Right ventricle myocardium inferior (tissue), 1 donor: ENCODE data around the gene GRK7. TPM values are rescaled to one million over a fixed set of nuclear protein-coding genes. Genes with fewer than 3 reads are reported as not detected.
"Not testable (repeated sequence)": the region's sequence is repeated elsewhere in the genome, so short reads cannot be mapped to it uniquely, and the experiment has no call there.

Source experiments
- ATAC-seq: fragments of 200-7000 bp; cut with Tn5 transposase; one replicate; pipeline ENCODE4 v1.9.1; 2020; ENCODE audit warnings: mild to moderate bottlenecking, moderate library complexity
- DNase-seq: peaks from one replicate; pipeline ENCODE4 v3.0.0; 2021; ENCODE audit errors: missing footprints
- intact Hi-C: fragments of 100-400 bp; cut with DNase I; formaldehyde crosslinking; loops from one replicate; pipeline ENCODE4 v1.11.0; 2022
- total RNA-seq: library from RNA; stranded (reverse); fragmentation: NEBNext Ultra II Directional; extraction: Animal tissue kit (Norgen Biotek cat#: 25700); gene quantifications from one replicate; pipeline ENCODE4 v1.2.1, GENCODE V29; 2021
- donor health status: DM: no; HTN: yes; CAD: no; lungs with severe emphysema.

The GRK7 gene
- total RNA-seq, 1 donor from 2014 or later, result not detected

DNA sequence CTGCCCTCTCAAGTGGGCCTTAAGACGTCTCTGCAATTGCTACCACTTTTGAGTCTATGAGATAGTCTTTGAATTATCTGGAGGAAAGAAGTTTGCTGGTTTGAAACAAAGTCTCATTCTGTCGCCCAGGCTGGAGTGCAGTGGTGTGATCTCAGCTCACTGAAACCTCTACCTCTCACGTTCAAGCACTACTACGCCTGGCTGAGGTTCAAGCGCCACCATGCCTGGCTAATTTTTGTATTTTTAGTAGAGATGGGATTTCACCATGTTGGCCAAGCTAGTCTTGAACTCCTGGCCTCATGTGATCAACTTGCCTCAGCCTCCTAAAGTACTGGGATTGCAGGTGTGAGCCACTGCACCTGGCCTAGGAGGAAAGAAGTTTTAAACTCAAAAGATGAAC lies 25.5 kb downstream of the GRK7 start:
- ATAC-seq, DNase-seq, intact Hi-C loops: not testable (repeated sequence)

DNA sequence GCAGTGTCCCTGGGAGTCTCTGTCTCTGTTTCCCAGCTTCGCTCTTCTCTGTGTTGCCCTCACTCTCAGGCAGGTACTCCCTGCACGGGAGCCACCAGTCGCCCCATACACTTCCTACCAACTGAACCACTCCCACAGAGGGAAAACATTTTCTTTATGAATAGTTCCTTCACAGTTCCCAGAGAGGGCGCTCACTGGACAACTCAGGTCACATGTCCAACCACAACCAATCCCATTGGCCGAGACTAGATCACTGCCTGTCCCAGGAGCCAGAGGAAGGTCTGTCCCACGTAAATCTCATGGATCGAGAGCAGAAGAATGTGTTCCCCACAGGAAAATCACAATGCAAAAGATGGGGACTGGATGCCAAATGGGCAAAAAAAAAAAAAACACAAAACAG lies 26.1 kb downstream of the GRK7 start:
- intact Hi-C loops, result no loop called here
- ATAC-seq, result no peak
- DNase-seq, result no peak

DNA sequence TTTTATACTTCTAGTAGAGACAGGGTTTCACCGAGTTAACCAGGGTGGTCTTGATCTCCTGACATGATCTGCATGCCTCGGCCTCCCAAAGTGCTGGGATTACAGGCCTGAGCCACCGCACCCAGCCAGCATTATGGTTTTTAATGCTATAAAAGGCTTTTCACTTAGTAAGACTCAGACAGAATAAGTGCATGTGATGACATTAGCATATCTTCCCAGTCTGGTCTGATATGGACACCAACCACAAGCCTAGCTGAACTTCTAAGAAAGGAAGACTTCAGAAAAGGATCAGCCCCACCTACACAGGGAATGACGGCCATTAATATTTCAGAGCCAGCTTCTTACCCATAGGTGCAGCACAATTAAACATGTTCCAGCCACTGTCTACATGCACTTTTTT lies 27.0 kb downstream of the GRK7 start:
- no peak for ATAC-seq
- intact Hi-C loops, result no loop called here

DNA sequence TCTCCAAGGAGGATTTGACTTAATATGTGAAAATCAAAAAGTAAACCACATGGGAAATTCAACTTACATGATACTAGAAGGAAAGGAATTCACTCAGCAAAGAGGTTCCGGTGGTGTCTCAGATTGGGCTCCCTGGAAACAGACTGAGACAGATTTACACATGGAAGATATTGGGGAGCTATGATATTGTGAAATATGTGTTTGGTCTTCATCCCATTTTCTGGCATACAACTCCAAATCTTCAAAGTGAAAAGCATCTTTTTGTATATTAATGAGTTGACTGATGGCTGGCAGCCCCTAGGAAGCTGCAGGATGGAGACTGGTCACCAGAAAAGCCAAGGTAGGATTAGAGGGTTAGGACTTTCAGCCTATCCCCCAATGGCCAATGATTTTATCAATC lies 29.3 kb downstream of the GRK7 start:
- intact Hi-C loops, result no loop called here
- ATAC-seq, result no peak
- DNase-seq, result no peak

More for the DNA sequence above, 27.0 kb downstream of the GRK7 start:
- DNase-seq, result no peak

- intact Hi-C loops, result no loop called here
- ATAC-seq (no peak), DNase-seq (no peak)
Measured at GRCh38 chr3:141793476-141794260, 30.5 kb downstream of the GRK7 start.

DNA sequence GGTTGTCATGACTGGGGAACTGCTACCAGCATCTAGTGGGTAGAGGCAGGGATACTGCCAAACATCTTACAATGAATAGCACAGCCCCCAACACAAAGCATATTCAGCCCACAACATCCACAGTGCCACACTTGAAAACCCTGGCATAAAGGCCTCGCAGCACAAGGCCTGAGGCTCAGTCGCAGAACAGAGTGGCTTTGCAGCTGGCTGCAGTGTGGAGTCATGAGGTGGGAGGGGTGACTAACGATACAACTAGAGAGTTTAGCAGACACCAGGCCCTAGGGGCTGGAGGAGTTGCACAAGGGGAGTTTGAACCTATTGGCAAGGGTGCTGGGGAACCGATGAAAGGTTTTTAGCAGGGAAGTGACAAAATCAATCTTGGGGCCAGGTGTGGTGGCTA lies 32.1 kb downstream of the GRK7 start:
- DNase-seq (no peak), ATAC-seq (no peak)
- intact Hi-C loops, result loop anchor here (5.0 kb wide), 1 partner anchor 58 kb away; the partner anchor contains the start of gene RNF7

- DNase-seq (no peak), ATAC-seq (no peak)
- intact Hi-C loops, result loop anchor here (5.0 kb wide), 1 partner anchor 58 kb away; the partner anchor contains the start of gene RNF7
Measured at GRCh38 chr3:141795741-141796080, 32.5 kb downstream of the GRK7 start.

DNA sequence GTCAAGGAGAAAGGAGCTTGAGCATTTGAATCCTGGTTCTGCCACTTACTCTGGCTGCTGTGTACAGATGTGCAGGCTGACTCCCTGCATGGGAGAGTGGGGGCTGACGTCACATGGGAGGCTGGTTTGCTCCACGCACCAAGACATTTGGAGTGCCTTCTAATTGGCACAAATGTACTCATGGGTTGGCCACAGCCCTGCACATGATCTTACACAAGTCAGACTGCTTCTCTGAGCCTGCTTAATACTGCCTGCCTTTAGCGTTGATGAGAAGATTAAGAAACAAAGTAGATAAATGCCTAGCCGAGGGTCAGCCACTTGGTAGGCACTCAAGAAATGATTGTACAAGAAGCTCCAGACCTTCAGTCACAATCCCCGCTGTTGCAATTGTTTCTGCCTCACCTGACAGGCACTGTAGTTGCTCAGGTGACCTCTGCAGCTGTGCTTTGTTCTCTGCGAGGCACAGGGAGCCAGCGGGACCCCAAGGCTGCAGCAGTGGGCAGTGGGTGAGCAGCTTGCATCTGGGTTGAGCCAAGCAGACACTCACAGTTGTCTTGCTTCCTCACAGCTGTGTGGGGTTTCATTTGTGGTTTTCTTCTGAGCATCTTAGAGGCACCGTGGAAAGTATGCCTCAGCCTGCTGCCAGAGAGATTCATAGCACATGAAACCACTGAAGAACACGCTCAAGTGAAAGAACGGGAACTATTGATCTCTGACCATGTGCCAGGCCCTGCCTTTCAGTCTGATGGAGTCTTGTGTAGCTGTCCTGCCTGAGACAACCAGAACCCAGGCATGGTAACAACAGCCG lies 33.1 kb downstream of the GRK7 start:
- peak; percentile 80 for ATAC-seq
- intact Hi-C loops, result loop anchor here (5.0 kb wide), 1 partner anchor 59 kb away; the partner anchor contains the start of gene RNF7
- peak; percentile 82 for DNase-seq

- DNase-seq, result peak; percentile 86
- intact Hi-C loops, result loop anchor here (1.0 to 5.0 kb wide), 2 partner anchors 60 to 78 kb away; partner anchors contain the start of gene RNF7
- ATAC-seq, result peak; percentile 83
Measured at GRCh38 chr3:141796889-141797781, 33.9 kb downstream of the GRK7 start.

DNA sequence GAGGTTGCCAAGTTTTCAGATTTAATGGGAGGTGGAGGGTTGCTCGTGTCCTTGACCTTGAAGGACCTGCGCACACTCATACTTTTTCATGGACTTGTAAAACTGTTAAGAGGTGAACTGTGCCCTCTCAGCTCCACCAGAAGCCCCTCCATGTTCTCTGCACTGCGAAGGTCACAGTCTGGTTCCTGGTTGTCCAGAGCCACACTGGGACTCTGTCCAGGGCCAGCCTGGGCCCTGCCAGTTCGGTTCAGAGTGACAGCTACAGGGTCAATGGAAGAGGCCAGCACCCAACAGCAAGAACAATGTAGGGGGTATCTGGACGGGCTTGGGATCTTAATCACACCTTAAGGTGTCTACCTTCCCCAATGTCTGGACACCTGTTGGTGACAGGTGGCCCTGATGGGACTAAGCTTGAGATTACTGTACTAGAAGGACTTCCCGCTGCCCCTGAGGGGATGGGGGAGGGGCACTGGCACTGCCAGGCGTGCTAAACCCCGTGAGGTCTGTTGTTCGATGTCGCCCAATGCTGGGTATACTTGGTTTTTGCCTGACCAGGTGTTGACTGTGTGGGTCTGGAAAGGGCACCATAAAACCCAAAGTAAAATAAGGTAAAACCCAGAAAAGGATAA lies 34.7 kb downstream of the GRK7 start:
- intact Hi-C loops, result loop anchor here (1.0 to 5.0 kb wide), 2 partner anchors 61 to 77 kb away; partner anchors contain the start of gene RNF7
- DNase-seq (no peak), ATAC-seq (peak; percentile 11)

GRCh38 chr3:141798448-141798845 lies 35.2 kb downstream of the GRK7 start:
- ATAC-seq (peak; percentile 51), DNase-seq (peak; percentile 73)
- intact Hi-C loops, result loop anchor here (5.0 kb wide), 1 partner anchor 61 kb away; the partner anchor contains the start of gene RNF7

GRCh38 chr3:141802316-141803077 lies 39.3 kb downstream of the GRK7 start:
- intact Hi-C loops, result no loop called here
- DNase-seq (no peak), ATAC-seq (no peak)

DNA sequence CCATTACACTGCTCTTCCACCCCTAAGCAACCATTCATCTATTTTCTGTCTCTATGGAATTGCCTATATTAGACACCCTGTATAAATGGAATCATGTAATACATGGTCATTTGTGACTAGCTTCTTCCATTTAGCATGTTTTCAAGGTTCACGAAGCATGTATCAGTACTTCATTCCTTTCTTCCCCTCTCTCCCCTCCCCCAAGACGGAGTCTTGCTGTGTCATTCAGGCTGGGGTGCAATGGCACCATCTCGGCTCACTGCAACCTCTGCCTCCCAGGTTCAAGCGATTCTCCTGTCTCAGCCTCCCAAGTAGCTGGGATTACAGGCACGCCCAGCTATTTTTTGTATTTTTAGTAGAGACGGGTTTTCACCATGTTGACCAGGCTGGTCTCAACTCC lies 40.3 kb downstream of the GRK7 start:
- ATAC-seq, DNase-seq, intact Hi-C loops: not testable (repeated sequence)

DNA sequence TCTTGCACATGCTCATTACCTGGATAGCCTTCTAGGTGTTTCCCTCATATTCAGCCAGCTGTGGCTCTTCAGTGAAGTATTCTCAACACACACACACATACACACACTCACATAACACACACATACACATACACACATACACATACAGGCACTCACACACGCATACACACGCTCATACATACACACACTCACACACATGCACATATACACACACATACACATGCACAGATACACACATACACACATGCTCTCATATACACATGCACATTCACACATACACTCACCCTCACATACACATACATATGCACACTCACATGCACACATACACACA lies 41.2 kb downstream of the GRK7 start:
- intact Hi-C loops, result no loop called here
- no peak for ATAC-seq
- DNase-seq, result no peak

DNA sequence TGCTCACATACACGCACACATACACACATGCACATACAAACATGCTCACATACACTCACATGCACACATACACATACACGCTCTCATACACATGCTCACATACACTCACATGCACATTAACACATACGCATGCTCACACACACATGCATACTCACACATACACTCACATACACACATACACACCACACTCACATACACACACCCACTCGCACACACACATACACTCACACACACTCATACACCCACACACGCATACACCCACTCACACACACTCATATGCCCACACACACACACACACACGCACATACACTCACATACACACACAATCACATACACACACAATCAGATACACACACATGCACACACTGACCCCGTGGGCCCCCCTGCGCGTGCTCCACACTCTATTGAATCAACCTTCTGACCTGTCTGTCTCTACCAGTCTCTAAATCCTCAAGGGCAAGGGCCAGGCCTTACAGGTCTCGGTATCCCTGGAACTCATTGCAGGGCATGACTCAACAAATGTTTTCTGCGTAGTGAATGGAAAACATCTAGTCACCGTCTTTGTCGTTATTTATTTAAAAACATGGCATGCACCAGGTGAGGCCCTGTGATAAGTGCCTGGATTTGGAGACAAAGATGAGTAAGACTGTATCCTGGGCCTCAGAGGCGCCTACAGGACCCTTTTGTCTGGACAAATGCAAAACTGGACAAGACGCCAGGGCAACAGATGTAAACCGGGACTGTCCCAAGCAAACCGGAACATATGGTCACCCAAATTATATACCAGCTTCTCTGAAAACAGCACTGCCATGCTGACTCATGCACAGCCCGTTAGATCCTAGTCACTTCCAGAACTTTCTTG lies 41.8 kb downstream of the GRK7 start:
- no peak for ATAC-seq
- intact Hi-C loops, result no loop called here

GRCh38 chr3:141807277-141808033 lies 44.2 kb downstream of the GRK7 start:
- DNase-seq (no peak), ATAC-seq (no peak)
- intact Hi-C loops, result no loop called here

More for the DNA sequence above, 41.8 kb downstream of the GRK7 start:
- no peak for DNase-seq
